Neural progenitor cell (in vitro differentiated cells): ENCODE data around the gene RBM6. TPM values are rescaled to one million over a fixed set of nuclear protein-coding genes. Genes with fewer than 3 reads are reported as not detected.

Experiments used
- DNase-seq: peaks from one replicate; pipeline ENCODE4 v3.0.0-alpha.2; 2016; ENCODE audit warnings: low spot score
- H2AFZ ChIP-seq: fragments of 200-600 bp; sonication (generic); replicated peaks from 2 replicates; pipeline ENCODE4 v1.6.1; 2016; ENCODE audit warnings: antibody characterized with exemption
- H3F3A ChIP-seq: fragments of 200-600 bp; sonication (generic); 2 replicates; pipeline ENCODE4 v1.6.1; 2016; ENCODE audit warnings: antibody characterized with exemption, low read depth
- H3K27ac ChIP-seq: fragments of 200-600 bp; sonication (generic); 2 replicates; pipeline ENCODE4 v1.5.1; 2016; ENCODE audit warnings: mild to moderate bottlenecking
- H3K27me3 ChIP-seq: fragments of 200-600 bp; sonication (generic); 2 replicates; pipeline ENCODE4 v1.6.1; 2016; ENCODE audit warnings: mild to moderate bottlenecking, moderate library complexity
- H3K36me3 ChIP-seq: fragments of 200-600 bp; sonication (generic); 2 replicates; pipeline ENCODE4 v1.5.1; 2016
- H3K4me1 ChIP-seq: fragments of 200-600 bp; sonication (generic); 2 replicates; pipeline ENCODE4 v1.6.1; 2016; ENCODE audit warnings: mixed run types
- H3K4me2 ChIP-seq: fragments of 200-600 bp; sonication (generic); 2 replicates; pipeline ENCODE4 v1.6.1; 2016
- H3K4me3 ChIP-seq: fragments of 200-600 bp; sonication (generic); 2 replicates; pipeline ENCODE4 v1.5.1; 2016
- H3K79me2 ChIP-seq: fragments of 200-600 bp; sonication (generic); 2 replicates; pipeline ENCODE4 v1.6.1; 2016; ENCODE audit warnings: low read depth
- H3K9ac ChIP-seq: fragments of 200-600 bp; sonication (generic); 2 replicates; pipeline ENCODE4 v1.6.1; 2016
- H3K9me3 ChIP-seq: fragments of 200-600 bp; sonication (generic); 2 replicates; pipeline ENCODE4 v1.5.1; 2016; ENCODE audit warnings: low read depth
- H4K20me1 ChIP-seq: fragments of 200-600 bp; sonication (generic); 2 replicates; pipeline ENCODE4 v1.6.1; 2016; ENCODE audit warnings: low read depth
- H3K27ac Mint-ChIP-seq: 3 replicates; pipeline ENCODE4 v1.8.0; 2021; ENCODE audit warnings: mixed read lengths
- H3K27me3 Mint-ChIP-seq: 2 replicates; pipeline ENCODE4 v1.8.0; 2022; ENCODE audit warnings: low read depth, mild to moderate bottlenecking, inconsistent platforms, moderate library complexity, mixed read lengths; ENCODE audit not compliant: insufficient read depth
- H3K36me3 Mint-ChIP-seq: 3 replicates; pipeline ENCODE4 v1.8.0; 2021; ENCODE audit warnings: mixed read lengths
- H3K4me1 Mint-ChIP-seq: 3 replicates; pipeline ENCODE4 v1.8.0; 2021; ENCODE audit warnings: mixed read lengths
- H3K4me3 Mint-ChIP-seq: 3 replicates; pipeline ENCODE4 v1.8.0; 2021; ENCODE audit warnings: mild to moderate bottlenecking, moderate library complexity, mixed read lengths
- H3K9me3 Mint-ChIP-seq: 3 replicates; pipeline ENCODE4 v1.8.0; 2020; ENCODE audit warnings: mixed read lengths
- EZH2 ChIP-seq: fragments of 200-600 bp; sonication (generic); IDR thresholded peaks from 2 replicates; pipeline ENCODE4 v1.6.1; 2017; ENCODE audit warnings: antibody characterized with exemption, mild to moderate bottlenecking, moderate library complexity
- EZH2phosphoT487 ChIP-seq: fragments of 200-600 bp; sonication (generic); IDR thresholded peaks from 2 replicates; pipeline ENCODE4 v1.6.1; 2017; ENCODE audit warnings: antibody characterized with exemption
- total RNA-seq: library from RNA; depleted of rRNA; stranded (reverse); fragments of >200 nt; gene quantifications from 2 replicates; pipeline ENCODE4 v1.2.3, GENCODE V29; 2015; ENCODE audit warnings: low replicate concordance
- TF ChIP-seq, protein P1 (sequence below): fragments of 200-600 bp; sonication (generic); IDR thresholded peaks from 2 replicates; pipeline ENCODE4 v1.5.1; 2017; ENCODE audit warnings: antibody characterized with exemption, mild to moderate bottlenecking

RBM6 gene
- total RNA-seq, 1 donor from 2014 or later, result 170 TPM

- peak overlapping the region; percentile 8 for H3K4me2 ChIP-seq
- H3K27me3 Mint-ChIP-seq, result no peaks in the 10 kb centered on the region
- H3K4me1 ChIP-seq, result peaks cover 5% of the 10 kb centered on the region
- H3K9me3 Mint-ChIP-seq, result no peaks in the 10 kb centered on the region
- no peak overlapping the region for H3K4me3 ChIP-seq
- H4K20me1 ChIP-seq, result peaks cover 12% of the 10 kb centered on the region
- peaks cover 27% of the 10 kb centered on the region for H3K36me3 Mint-ChIP-seq
- H3F3A ChIP-seq, result peaks cover 11% of the 10 kb centered on the region
- peaks cover 83% of the 10 kb centered on the region for H3K79me2 ChIP-seq
- no peak overlapping the region for H2AFZ ChIP-seq
- H3K4me1 Mint-ChIP-seq, result peaks cover 6% of the 10 kb centered on the region
- H3K27me3 ChIP-seq, result no peaks in the 10 kb centered on the region
- peak overlapping the region; percentile 61 for H3K27ac ChIP-seq
- no peak overlapping the region for H3K27ac Mint-ChIP-seq
- no peak overlapping the region for H3K4me3 Mint-ChIP-seq
- no peaks in the 10 kb centered on the region for H3K9me3 ChIP-seq
- no peak for DNase-seq
- no peak overlapping the region for H3K9ac ChIP-seq
- peaks cover 14% of the 10 kb centered on the region for H3K36me3 ChIP-seq
- TF ChIP-seq EZH2phosphoT487, result no peak
- TF ChIP-seq, protein P1, sequence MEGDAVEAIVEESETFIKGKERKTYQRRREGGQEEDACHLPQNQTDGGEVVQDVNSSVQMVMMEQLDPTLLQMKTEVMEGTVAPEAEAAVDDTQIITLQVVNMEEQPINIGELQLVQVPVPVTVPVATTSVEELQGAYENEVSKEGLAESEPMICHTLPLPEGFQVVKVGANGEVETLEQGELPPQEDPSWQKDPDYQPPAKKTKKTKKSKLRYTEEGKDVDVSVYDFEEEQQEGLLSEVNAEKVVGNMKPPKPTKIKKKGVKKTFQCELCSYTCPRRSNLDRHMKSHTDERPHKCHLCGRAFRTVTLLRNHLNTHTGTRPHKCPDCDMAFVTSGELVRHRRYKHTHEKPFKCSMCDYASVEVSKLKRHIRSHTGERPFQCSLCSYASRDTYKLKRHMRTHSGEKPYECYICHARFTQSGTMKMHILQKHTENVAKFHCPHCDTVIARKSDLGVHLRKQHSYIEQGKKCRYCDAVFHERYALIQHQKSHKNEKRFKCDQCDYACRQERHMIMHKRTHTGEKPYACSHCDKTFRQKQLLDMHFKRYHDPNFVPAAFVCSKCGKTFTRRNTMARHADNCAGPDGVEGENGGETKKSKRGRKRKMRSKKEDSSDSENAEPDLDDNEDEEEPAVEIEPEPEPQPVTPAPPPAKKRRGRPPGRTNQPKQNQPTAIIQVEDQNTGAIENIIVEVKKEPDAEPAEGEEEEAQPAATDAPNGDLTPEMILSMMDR, result no peak
- no peak for TF ChIP-seq EZH2
Measured at GRCh38 chr3:49967291-49967690, 27.3 kb downstream of the RBM6 start.

DNA sequence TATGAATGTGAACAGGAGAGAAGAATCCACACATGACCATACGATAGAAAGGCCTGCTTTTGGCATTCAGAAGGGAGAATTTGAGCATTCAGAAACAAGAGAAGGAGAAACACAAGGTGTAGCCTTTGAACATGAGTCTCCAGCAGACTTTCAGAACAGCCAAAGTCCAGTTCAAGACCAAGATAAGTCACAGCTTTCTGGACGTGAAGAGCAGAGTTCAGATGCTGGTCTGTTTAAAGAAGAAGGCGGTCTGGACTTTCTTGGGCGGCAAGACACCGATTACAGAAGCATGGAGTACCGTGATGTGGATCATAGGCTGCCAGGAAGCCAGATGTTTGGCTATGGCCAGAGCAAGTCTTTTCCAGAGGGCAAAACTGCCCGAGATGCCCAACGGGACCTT lies 28.4 kb downstream of the RBM6 start:
- peaks cover 2% of the 10 kb centered on the region for H3K27me3 Mint-ChIP-seq
- H3K27ac Mint-ChIP-seq, result no peak overlapping the region
- Histone ChIP-seq H3K4me1 (peaks cover 5% of the 10 kb centered on the region), H4K20me1 (peaks cover 12% of the 10 kb centered on the region), H3K36me3 (peaks cover 11% of the 10 kb centered on the region), H3F3A (peaks cover under 1% of the 10 kb centered on the region), H2AFZ (no peak overlapping the region), H3K27me3 (no peaks in the 10 kb centered on the region), H3K9me3 (no peaks in the 10 kb centered on the region), H3K4me2 (no peak overlapping the region), H3K79me2 (peaks cover 72% of the 10 kb centered on the region), H3K27ac (no peak overlapping the region), H3K4me3 (no peak overlapping the region), H3K9ac (no peak overlapping the region)
- no peak overlapping the region for H3K4me3 Mint-ChIP-seq
- TF ChIP-seq, protein P1, result no peak
- TF ChIP-seq EZH2phosphoT487, result no peak
- no peak for TF ChIP-seq EZH2
- peaks cover 10% of the 10 kb centered on the region for H3K4me1 Mint-ChIP-seq
- DNase-seq, result no peak
- no peaks in the 10 kb centered on the region for H3K9me3 Mint-ChIP-seq
- H3K36me3 Mint-ChIP-seq, result peaks cover 30% of the 10 kb centered on the region

DNA sequence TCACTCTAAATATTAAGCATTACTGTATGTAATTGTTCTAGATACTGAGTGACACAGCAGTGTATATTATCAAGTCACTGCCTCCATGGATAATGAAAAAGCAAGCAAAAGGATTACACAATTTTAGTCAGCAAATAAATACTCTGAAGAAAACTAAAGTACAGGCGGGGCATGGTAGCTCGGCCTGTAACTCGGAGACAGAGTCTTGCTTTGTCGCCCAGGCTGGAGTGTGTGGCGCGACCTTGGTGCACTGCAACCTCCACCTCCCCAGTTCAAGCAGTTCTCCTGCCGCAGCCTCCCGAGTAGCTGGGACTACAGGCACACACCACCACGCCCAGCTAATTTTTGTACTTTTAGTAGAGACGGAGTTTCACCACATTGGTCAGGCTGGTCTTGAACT lies 32.7 kb downstream of the RBM6 start:
- peaks cover 6% of the 10 kb centered on the region for H3K4me1 Mint-ChIP-seq
- H3K4me3 Mint-ChIP-seq, result no peak overlapping the region
- no peak overlapping the region for H3K4me2 ChIP-seq
- peaks cover 21% of the 10 kb centered on the region for H3K36me3 Mint-ChIP-seq
- H3K27ac Mint-ChIP-seq, result no peak overlapping the region
- no peaks in the 10 kb centered on the region for H3K27me3 ChIP-seq
- no peaks in the 10 kb centered on the region for H3K9me3 Mint-ChIP-seq
- H3K9ac ChIP-seq, result no peak overlapping the region
- H3F3A ChIP-seq, result no peaks in the 10 kb centered on the region
- TF ChIP-seq EZH2 (no peak), EZH2phosphoT487 (no peak)
- TF ChIP-seq, protein P1, result no peak
- H3K9me3 ChIP-seq, result no peaks in the 10 kb centered on the region
- peaks cover 5% of the 10 kb centered on the region for H3K36me3 ChIP-seq
- no peak overlapping the region for H3K4me3 ChIP-seq
- H3K4me1 ChIP-seq, result peaks cover 16% of the 10 kb centered on the region
- no peak overlapping the region for H3K27ac ChIP-seq
- H4K20me1 ChIP-seq, result peaks cover 7% of the 10 kb centered on the region
- H3K27me3 Mint-ChIP-seq, result peaks cover 2% of the 10 kb centered on the region
- H3K79me2 ChIP-seq, result peaks cover 37% of the 10 kb centered on the region
- H2AFZ ChIP-seq, result no peak overlapping the region
- DNase-seq, result no peak
